ENCODE results near the gene CPO.

Gene CPO

GRCh38 chr2:206974551-206974950, 35.2 kb downstream of the CPO start:
- DNase-seq: no peak

- no peak for DNase-seq
These were observed 39.4 kb downstream of the CPO start for GRCh38 chr2:206978746-206979145.

GRCh38 chr2:206979365-206979764, 40.0 kb downstream of the CPO start:
- no peak for DNase-seq

GRCh38 chr2:206979922-206980321, 40.6 kb downstream of the CPO start:
- no peak for DNase-seq

GRCh38 chr2:206980413-206980812, 41.1 kb downstream of the CPO start:
- no peak for DNase-seq

- no peak for DNase-seq
These were observed 41.9 kb downstream of the CPO start for GRCh38 chr2:206981086-206981674.

GRCh38 chr2:206981739-206982340, 42.5 kb downstream of the CPO start:
- no peak for DNase-seq

GRCh38 chr2:206982360-206982955, 43.1 kb downstream of the CPO start:
- no peak for DNase-seq

- DNase-seq: no peak
These were observed 44.0 kb downstream of the CPO start for GRCh38 chr2:206983161-206983859.

GRCh38 chr2:206984206-206984605, 44.9 kb downstream of the CPO start:
- no peak for DNase-seq

- no peak for DNase-seq
These were observed 47.6 kb downstream of the CPO start for GRCh38 chr2:206986943-206987342.

- no peak for DNase-seq
These were observed 48.5 kb downstream of the CPO start for GRCh38 chr2:206987810-206988209.

- no peak for DNase-seq
These were observed 49.6 kb downstream of the CPO start for GRCh38 chr2:206988884-206989283.

GRCh38 chr2:206989311-206989710, 50.0 kb downstream of the CPO start:
- DNase-seq: no peak

GRCh38 chr2:206990360-206990759, 51.0 kb downstream of the CPO start:
- no peak for DNase-seq

- no peak for DNase-seq
These were observed 51.8 kb downstream of the CPO start for GRCh38 chr2:206991070-206991469.

GRCh38 chr2:206993396-206993911, 54.1 kb downstream of the CPO start:
- no peak for DNase-seq

- no peak for DNase-seq
These were observed 54.6 kb downstream of the CPO start for GRCh38 chr2:206993964-206994363.

- DNase-seq: no peak
These were observed 57.3 kb downstream of the CPO start for GRCh38 chr2:206996556-206997065.

GRCh38 chr2:207008105-207008990, 69.0 kb downstream of the CPO start:
- no peak for DNase-seq

GRCh38 chr2:207012461-207012860, 73.1 kb downstream of the CPO start:
- no peak for DNase-seq

GRCh38 chr2:207014424-207014823, 75.1 kb downstream of the CPO start:
- DNase-seq: no peak

- DNase-seq: no peak
These were observed 76.6 kb downstream of the CPO start for GRCh38 chr2:207015901-207016300.

All from NCI-H187 treated with DMSO at 0.1 percent for 48 hours (cell line).